Measurements from ENCODE around the gene AEBP1. TPM values are rescaled to one million over a fixed set of nuclear protein-coding genes. Genes with fewer than 3 reads are reported as not detected.

Gene AEBP1
- total and polyA plus RNA-seq, 9 of the 15 experiments (the other 6 are each of a cell fraction or from before 2014, with no cell fraction given), result 0.03 to 0.78 (median 0.30) TPM; not detected in 2

DNA sequence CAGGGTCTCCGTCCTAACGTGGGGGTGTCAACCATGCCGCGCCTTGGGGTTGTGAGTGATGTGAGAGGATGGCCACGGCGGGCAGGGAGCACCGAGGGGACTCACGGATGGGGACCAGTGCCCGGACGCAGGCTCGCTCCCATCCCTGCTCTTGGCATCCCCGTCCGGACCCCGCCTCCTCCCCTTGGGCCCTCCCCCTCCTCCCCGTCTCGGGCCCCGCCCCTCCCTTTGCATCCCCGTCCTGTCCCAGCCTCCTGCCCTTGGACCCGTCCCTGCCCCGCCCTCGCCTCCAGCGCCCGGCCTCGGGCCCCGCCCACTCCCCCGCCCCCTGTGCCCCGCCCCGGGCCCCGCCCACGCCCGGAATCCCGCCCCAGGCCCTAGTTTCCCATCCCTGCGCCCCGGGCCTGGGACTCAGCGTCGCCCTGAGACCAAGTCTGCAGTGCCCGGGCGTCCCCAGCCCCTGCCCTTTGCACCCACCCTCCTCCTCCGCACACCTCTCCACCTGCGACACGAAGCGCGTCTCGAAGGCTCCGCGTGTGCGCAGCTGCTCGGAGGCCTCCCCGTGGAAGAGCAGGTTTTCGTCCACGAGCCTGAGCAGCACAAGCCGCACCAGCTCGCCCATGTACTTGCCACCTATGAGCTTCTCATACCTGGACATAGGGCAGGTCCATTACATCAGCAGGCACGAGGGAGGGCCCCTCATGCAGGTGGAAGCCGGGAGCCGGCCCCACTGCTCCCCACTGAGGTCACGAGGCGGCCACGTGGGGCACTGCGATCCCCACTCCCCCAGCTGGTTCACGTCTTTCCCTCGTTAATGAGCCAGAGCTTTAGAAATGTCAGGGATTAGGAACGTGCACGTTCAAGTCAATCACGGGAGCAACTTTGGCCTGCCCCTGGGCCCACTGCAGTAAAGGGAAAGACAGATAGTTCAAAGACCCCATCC, 42.1 kb downstream of the AEBP1 start:
- 16% methylated on average over 43 of the region's 65 CpGs for WGBS (ENCODE audit: insufficient coverage, low coverage, missing lambda C conversion rate)
- DNase-seq (ENCODE audit: extremely low read depth in 1 of 4, low spot score in 3 of 4) (peak; percentile 90 to 100 (median 100)), ATAC-seq (peak; percentile 87), FAIRE-seq (no peak)
- intact Hi-C loops (cut with micrococcal nuclease) (loop anchor here (5.0 kb wide), 1 partner anchor 51 kb away; no protein-coding TSS in a partner anchor), in situ Hi-C loops (cut with MboI) (no loop called here)
- Histone ChIP-seq H3K36me3 (ENCODE audit: control insufficient read depth, insufficient read depth, low read length) (no peaks in the 10 kb centered on the region), H3K4me2 (ENCODE audit: insufficient read depth, low read length) (peak overlapping the region; percentile 64), H3K4me1 (replicated peaks in 1 of 2; ENCODE audit: control insufficient read depth in 2 of 2, insufficient read depth in 2 of 2, low read length in 2 of 2) (peaks cover 21 to 65% of the 10 kb centered on the region in 2 experiments), H4K20me1 (replicated peaks; ENCODE audit: control insufficient read depth, insufficient read depth, low read length) (no peaks in the 10 kb centered on the region), H3K27me3 (ENCODE audit: control insufficient read depth in 2 of 2, insufficient read depth in 2 of 2, low read length in 2 of 2) (no peaks in the 10 kb centered on the region), H3K4me3 (no peak overlapping the region; the same call in 1 of the 2 replicates), H3K9me1 (ENCODE audit: control insufficient read depth, insufficient read depth, low read length) (no peaks in the 10 kb centered on the region), H3K79me2 (ENCODE audit: control insufficient read depth, insufficient read depth, low read length) (no peaks in the 10 kb centered on the region), H3K9ac (ENCODE audit: insufficient read depth in 1 of 2, low read depth in 2 of 2, low read length in 2 of 2) (peak overlapping the region; percentile 42 to 93; a peak in 3 of 4 replicates), H3K27ac (ENCODE audit: extremely low read depth, low read depth, low read length) (peak overlapping the region; percentile 79), H3K9me3 (replicated peaks; ENCODE audit: control insufficient read depth, insufficient read depth, low read depth, low read length) (no peaks in the 10 kb centered on the region), H2AFZ (ENCODE audit: low read depth, low read length) (peak overlapping the region; percentile 99)
- ChIA-PET POLR2A (interaction anchor here (0.6 to 2.1 kb wide), 2 partner anchors 11 to 21 kb away, joined by 3 to 9 read pairs; no protein-coding TSS in a partner anchor), CTCF (ENCODE audit: low intra/inter-chr PET ratio) (no interaction called here)
- BruUV-seq (replicated peaks), result no TSS peak
- TF ChIP-seq ZNF212 (CRISPR knock-in tag; IDR thresholded peaks at IDR 0.05) (no peak), NRF1 (conservative IDR thresholded peaks at IDR 0.05 in 1 of 2, IDR thresholded peaks at IDR 0.05 in 1 of 2) (peak; percentile 43 to 49; a peak in 3 of 4 replicates), COPS2 (conservative IDR thresholded peaks at IDR 0.05) (no peak), SREBF1 (IDR thresholded peaks at IDR 0.05; ENCODE audit: borderline replicate concordance, low read depth, low read length) (no peak), NR2C2 (CRISPR knock-in tag; IDR thresholded peaks at IDR 0.05) (0 out of 2 replicates have a peak, but pooled peaks have one; percentile 56), NR2C2 (tag; IDR thresholded peaks at IDR 0.05) (no peak), ATF1 (CRISPR knock-in tag; IDR thresholded peaks at IDR 0.05) (no peak), ATF1 (tag; IDR thresholded peaks at IDR 0.05) (peak; percentile 38), PHF8 (IDR thresholded peaks at IDR 0.05; ENCODE audit: borderline replicate concordance, low read length) (peak; percentile 63; the same call in 1 of the 2 replicates), FOXA3 (CRISPR knock-in tag; conservative IDR thresholded peaks at IDR 0.05 in 1 of 2, IDR thresholded peaks at IDR 0.05 in 1 of 2) (no peak)
- TF ChIP-seq, protein P1, sequence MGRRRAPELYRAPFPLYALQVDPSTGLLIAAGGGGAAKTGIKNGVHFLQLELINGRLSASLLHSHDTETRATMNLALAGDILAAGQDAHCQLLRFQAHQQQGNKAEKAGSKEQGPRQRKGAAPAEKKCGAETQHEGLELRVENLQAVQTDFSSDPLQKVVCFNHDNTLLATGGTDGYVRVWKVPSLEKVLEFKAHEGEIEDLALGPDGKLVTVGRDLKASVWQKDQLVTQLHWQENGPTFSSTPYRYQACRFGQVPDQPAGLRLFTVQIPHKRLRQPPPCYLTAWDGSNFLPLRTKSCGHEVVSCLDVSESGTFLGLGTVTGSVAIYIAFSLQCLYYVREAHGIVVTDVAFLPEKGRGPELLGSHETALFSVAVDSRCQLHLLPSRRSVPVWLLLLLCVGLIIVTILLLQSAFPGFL (CRISPR knock-in tag; IDR thresholded peaks at IDR 0.05), result no peak
- TF ChIP-seq, protein P2, sequence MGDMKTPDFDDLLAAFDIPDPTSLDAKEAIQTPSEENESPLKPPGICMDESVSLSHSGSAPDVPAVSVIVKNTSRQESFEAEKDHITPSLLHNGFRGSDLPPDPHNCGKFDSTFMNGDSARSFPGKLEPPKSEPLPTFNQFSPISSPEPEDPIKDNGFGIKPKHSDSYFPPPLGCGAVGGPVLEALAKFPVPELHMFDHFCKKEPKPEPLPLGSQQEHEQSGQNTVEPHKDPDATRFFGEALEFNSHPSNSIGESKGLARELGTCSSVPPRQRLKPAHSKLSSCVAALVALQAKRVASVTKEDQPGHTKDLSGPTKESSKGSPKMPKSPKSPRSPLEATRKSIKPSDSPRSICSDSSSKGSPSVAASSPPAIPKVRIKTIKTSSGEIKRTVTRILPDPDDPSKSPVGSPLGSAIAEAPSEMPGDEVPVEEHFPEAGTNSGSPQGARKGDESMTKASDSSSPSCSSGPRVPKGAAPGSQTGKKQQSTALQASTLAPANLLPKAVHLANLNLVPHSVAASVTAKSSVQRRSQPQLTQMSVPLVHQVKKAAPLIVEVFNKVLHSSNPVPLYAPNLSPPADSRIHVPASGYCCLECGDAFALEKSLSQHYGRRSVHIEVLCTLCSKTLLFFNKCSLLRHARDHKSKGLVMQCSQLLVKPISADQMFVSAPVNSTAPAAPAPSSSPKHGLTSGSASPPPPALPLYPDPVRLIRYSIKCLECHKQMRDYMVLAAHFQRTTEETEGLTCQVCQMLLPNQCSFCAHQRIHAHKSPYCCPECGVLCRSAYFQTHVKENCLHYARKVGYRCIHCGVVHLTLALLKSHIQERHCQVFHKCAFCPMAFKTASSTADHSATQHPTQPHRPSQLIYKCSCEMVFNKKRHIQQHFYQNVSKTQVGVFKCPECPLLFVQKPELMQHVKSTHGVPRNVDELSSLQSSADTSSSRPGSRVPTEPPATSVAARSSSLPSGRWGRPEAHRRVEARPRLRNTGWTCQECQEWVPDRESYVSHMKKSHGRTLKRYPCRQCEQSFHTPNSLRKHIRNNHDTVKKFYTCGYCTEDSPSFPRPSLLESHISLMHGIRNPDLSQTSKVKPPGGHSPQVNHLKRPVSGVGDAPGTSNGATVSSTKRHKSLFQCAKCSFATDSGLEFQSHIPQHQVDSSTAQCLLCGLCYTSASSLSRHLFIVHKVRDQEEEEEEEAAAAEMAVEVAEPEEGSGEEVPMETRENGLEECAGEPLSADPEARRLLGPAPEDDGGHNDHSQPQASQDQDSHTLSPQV (IDR thresholded peaks at IDR 0.05), result peak; percentile 87
- TF ChIP-seq, protein P3, sequence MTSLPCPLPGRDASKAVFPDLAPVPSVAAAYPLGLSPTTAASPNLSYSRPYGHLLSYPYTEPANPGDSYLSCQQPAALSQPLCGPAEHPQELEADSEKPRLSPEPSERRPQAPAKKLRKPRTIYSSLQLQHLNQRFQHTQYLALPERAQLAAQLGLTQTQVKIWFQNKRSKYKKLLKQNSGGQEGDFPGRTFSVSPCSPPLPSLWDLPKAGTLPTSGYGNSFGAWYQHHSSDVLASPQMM (CRISPR knock-in tag; IDR thresholded peaks at IDR 0.05), result no peak
- TF ChIP-seq, protein P4, sequence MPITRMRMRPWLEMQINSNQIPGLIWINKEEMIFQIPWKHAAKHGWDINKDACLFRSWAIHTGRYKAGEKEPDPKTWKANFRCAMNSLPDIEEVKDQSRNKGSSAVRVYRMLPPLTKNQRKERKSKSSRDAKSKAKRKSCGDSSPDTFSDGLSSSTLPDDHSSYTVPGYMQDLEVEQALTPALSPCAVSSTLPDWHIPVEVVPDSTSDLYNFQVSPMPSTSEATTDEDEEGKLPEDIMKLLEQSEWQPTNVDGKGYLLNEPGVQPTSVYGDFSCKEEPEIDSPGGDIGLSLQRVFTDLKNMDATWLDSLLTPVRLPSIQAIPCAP (CRISPR knock-in tag; IDR thresholded peaks at IDR 0.05; ENCODE audit: borderline replicate concordance), result no peak
